HepG2 (cell line): ENCODE measurements around the gene PIP5K1C. TPM values are rescaled to one million over a fixed set of nuclear protein-coding genes. Genes with fewer than 3 reads are reported as not detected.

Source experiments
- ERF ChIP-seq: IDR thresholded peaks from 2 replicates; pipeline ENCODE4 v1.6.1; 2018; ENCODE audit warnings: missing biosample characterization, missing genetic modification reagents
- HOMEZ ChIP-seq: IDR thresholded peaks from 2 replicates; pipeline ENCODE4 v1.6.1; 2016; ENCODE audit warnings: low read depth
- KDM5A ChIP-seq: fragments of 200-600 bp; sonication (generic); IDR thresholded peaks from 2 replicates; pipeline ENCODE4 v1.7.0; 2018; ENCODE audit warnings: antibody characterized with exemption, mild to moderate bottlenecking, low read length, borderline replicate concordance
- KLF13 ChIP-seq: sonication (generic); formaldehyde crosslinking; IDR thresholded peaks from 2 replicates; pipeline ENCODE4 v1.4.0; 2020; ENCODE audit warnings: mild to moderate bottlenecking, missing genetic modification reagents
- NR2F2 ChIP-seq: IDR thresholded peaks from 2 replicates; pipeline ENCODE4 v1.6.1; 2012; ENCODE audit warnings: low read depth, inconsistent platforms, borderline replicate concordance
- ONECUT2 ChIP-seq: sonication (generic); formaldehyde crosslinking; IDR thresholded peaks from 2 replicates; pipeline ENCODE4 v1.4.0; 2020; ENCODE audit warnings: missing genetic modification reagents
- PAWR ChIP-seq: sonication (generic); formaldehyde crosslinking; IDR thresholded peaks from 2 replicates; pipeline ENCODE4 v1.4.0; 2020; ENCODE audit warnings: missing genetic modification reagents, mild to moderate bottlenecking, borderline replicate concordance
- RFX3 ChIP-seq: IDR thresholded peaks from 2 replicates; pipeline ENCODE4 v1.6.1; 2016; ENCODE audit warnings: missing biosample characterization, missing genetic modification reagents
- TIGD3 ChIP-seq: sonication (generic); formaldehyde crosslinking; IDR thresholded peaks from 2 replicates; pipeline ENCODE4 v1.5.1; 2020; ENCODE audit warnings: mild to moderate bottlenecking, missing genetic modification reagents, borderline replicate concordance
- WIZ ChIP-seq: sonication (generic); formaldehyde crosslinking; IDR thresholded peaks from 2 replicates; pipeline ENCODE4 v1.5.1; 2020; ENCODE audit warnings: mild to moderate bottlenecking, missing genetic modification reagents
- ZBTB7A ChIP-seq: sonication (generic); formaldehyde crosslinking; IDR thresholded peaks from 2 replicates; pipeline ENCODE4 v1.8.0; 2022; ENCODE audit warnings: mild to moderate bottlenecking, missing genetic modification reagents
- ZBTB7B ChIP-seq: sonication (generic); formaldehyde crosslinking; IDR thresholded peaks from 2 replicates; pipeline ENCODE4 v1.4.0; 2020; ENCODE audit warnings: missing genetic modification reagents
- ZFP41 ChIP-seq: sonication (generic); formaldehyde crosslinking; IDR thresholded peaks from 2 replicates; pipeline ENCODE4 v1.4.0; 2020; ENCODE audit warnings: mild to moderate bottlenecking, missing genetic modification reagents, borderline replicate concordance
- ZMYM2 ChIP-seq: sonication (generic); formaldehyde crosslinking; IDR thresholded peaks from 2 replicates; pipeline ENCODE4 v1.8.0; 2022; ENCODE audit warnings: mild to moderate bottlenecking, missing genetic modification reagents
- ZNF317 ChIP-seq: sonication (generic); formaldehyde crosslinking; IDR thresholded peaks from 2 replicates; pipeline ENCODE4 v1.5.0; 2020; ENCODE audit warnings: mild to moderate bottlenecking, missing genetic modification reagents
- ZNF501 ChIP-seq: sonication (generic); formaldehyde crosslinking; IDR thresholded peaks from 2 replicates; pipeline ENCODE4 v1.5.1; 2020; ENCODE audit warnings: mild to moderate bottlenecking, moderate library complexity, missing genetic modification reagents
- ZNF543 ChIP-seq: sonication (generic); formaldehyde crosslinking; IDR thresholded peaks from 2 replicates; pipeline ENCODE4 v1.4.0; 2020; ENCODE audit warnings: mild to moderate bottlenecking, missing genetic modification reagents
- ZNF547 ChIP-seq: sonication (generic); formaldehyde crosslinking; IDR thresholded peaks from 2 replicates; pipeline ENCODE4 v1.5.1; 2020; ENCODE audit warnings: mild to moderate bottlenecking, missing genetic modification reagents
- ZNF788 ChIP-seq: sonication (generic); formaldehyde crosslinking; IDR thresholded peaks from 2 replicates; pipeline ENCODE4 v1.5.0; 2020; ENCODE audit warnings: mild to moderate bottlenecking, missing genetic modification reagents, borderline replicate concordance
- ZNF878 ChIP-seq: sonication (generic); formaldehyde crosslinking; IDR thresholded peaks from 2 replicates; pipeline ENCODE4 v1.8.1; 2023; ENCODE audit warnings: mild to moderate bottlenecking, missing genetic modification reagents, moderate library complexity
- polyA plus RNA-seq, 8 experiments: library from polyadenylated mRNA; depleted of rRNA in 3 of 8; stranded (reverse) in 7 of 8; unstranded in 1 of 8; fragments of >200 nt; fragmentation: Illumina TruSeq in 4 of 8; extraction: Trizol in 4 of 8; gene quantifications; 2 replicates each; pipeline versions ENCODE4 v1.2.1 to v1.2.3, GENCODE V29; 2011 to 2016; ENCODE audit warnings: low read depth in 4 of 8, missing spikeins in 1 of 8, mixed read lengths in 1 of 8; ENCODE audit not compliant: insufficient read depth in 1 of 8
- total RNA-seq, 5 experiments: library from RNA; depleted of rRNA; stranded (reverse); fragments of >200 nt; fragmentation: Illumina TruSeq; extraction: Trizol; gene quantifications; 2 replicates each; pipeline ENCODE4 v1.2.3, GENCODE V29; 2016; ENCODE audit warnings: low read depth in 1 of 5
- TF ChIP-seq, protein P1 (sequence below): sonication (generic); formaldehyde crosslinking; IDR thresholded peaks from 2 replicates; pipeline ENCODE4 v1.8.1; 2023; ENCODE audit warnings: missing genetic modification reagents, inconsistent platforms, borderline replicate concordance
- TF ChIP-seq, protein P2 (sequence below), 2 experiments: sonication (generic) in 1 of 2; formaldehyde crosslinking in 1 of 2; IDR thresholded peaks; 2 replicates each; pipeline versions ENCODE4 v1.4.0 to v1.6.1; 2016 to 2020; ENCODE audit warnings: borderline replicate concordance in 1 of 2, low read depth in 1 of 2, mild to moderate bottlenecking in 1 of 2, missing genetic modification reagents in 1 of 2

PIP5K1C gene
- total and polyA plus RNA-seq, 2 of the 13 experiments (the other 11 are each of a cell fraction or from before 2014, with no cell fraction given) = 3.6 to 4.3 TPM

DNA sequence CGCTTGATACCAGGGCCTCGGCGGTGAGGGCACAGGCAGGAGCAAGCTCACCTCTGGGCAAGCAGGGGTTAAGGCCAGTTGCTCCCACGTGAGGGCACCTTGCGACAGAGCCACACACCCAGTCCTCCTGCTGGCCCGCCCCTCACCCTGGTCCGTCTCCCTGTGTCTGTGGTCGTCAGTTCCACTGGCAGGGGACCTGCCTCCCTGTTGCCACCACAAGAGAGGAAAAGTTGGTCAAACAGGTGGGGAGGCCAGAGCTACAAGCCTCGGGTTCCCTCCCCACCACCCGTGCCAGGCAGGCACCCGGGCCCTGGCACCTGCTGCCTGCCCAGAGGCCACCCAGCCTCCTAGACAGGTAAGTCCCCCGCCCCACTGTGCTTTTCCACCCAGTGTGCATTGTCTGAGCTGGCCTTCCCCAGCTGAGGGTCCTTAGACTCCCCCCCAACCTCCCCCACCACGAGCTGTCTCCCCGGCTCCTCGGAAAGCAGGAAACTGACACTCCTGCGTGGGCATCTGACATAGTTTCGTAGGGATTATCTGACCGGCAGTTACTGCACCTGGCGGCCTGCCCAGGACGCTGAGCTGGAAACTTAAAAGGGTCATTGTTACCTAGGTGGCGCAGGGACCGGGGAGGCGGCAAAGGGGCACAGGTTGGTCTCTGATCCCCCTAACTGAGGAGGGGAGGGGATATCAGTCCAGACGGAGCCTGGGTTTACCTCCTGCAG, 8.1 kb upstream of the PIP5K1C start, which contains the start of gene TJP3 (continued):
- TF ChIP-seq HOMEZ = no peak
- TF ChIP-seq, protein P1, sequence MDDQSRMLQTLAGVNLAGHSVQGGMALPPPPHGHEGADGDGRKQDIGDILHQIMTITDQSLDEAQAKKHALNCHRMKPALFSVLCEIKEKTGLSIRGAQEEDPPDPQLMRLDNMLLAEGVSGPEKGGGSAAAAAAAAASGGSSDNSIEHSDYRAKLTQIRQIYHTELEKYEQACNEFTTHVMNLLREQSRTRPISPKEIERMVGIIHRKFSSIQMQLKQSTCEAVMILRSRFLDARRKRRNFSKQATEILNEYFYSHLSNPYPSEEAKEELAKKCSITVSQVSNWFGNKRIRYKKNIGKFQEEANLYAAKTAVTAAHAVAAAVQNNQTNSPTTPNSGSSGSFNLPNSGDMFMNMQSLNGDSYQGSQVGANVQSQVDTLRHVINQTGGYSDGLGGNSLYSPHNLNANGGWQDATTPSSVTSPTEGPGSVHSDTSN = no peak
- no peak for TF ChIP-seq KLF13 (CRISPR knock-in tag)
- no peak for TF ChIP-seq ERF (CRISPR knock-in tag)
- no peak for TF ChIP-seq ZFP41 (CRISPR knock-in tag)
- TF ChIP-seq, protein P2, sequence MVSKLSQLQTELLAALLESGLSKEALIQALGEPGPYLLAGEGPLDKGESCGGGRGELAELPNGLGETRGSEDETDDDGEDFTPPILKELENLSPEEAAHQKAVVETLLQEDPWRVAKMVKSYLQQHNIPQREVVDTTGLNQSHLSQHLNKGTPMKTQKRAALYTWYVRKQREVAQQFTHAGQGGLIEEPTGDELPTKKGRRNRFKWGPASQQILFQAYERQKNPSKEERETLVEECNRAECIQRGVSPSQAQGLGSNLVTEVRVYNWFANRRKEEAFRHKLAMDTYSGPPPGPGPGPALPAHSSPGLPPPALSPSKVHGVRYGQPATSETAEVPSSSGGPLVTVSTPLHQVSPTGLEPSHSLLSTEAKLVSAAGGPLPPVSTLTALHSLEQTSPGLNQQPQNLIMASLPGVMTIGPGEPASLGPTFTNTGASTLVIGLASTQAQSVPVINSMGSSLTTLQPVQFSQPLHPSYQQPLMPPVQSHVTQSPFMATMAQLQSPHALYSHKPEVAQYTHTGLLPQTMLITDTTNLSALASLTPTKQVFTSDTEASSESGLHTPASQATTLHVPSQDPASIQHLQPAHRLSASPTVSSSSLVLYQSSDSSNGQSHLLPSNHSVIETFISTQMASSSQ (IDR thresholded peaks at IDR 0.05; ENCODE audit: low read depth) = no peak
- TF ChIP-seq, protein P2 (CRISPR knock-in tag; IDR thresholded peaks at IDR 0.05; ENCODE audit: borderline replicate concordance) = peak; percentile 33; the same call in 1 of the 2 replicates
- no peak for TF ChIP-seq ONECUT2 (CRISPR knock-in tag)
- peak; percentile 46; the same call in 1 of the 2 replicates for TF ChIP-seq ZBTB7B
- no peak for TF ChIP-seq TIGD3 (CRISPR knock-in tag)
- TF ChIP-seq ZNF788 (CRISPR knock-in tag) = peak; percentile 59; the same call in 1 of the 2 replicates
- TF ChIP-seq ZBTB7A = 0 out of 2 replicates have a peak, but pooled peaks have one; percentile 65
- TF ChIP-seq ZNF317 (CRISPR knock-in tag) = no peak
- TF ChIP-seq KDM5A = no peak
- TF ChIP-seq ZNF543 (CRISPR knock-in tag) = no peak
- TF ChIP-seq RFX3 (CRISPR knock-in tag) = no peak
- TF ChIP-seq ZNF878 (CRISPR knock-in tag) = no peak
- 0 out of 2 replicates have a peak, but pooled peaks have one; percentile 26 for TF ChIP-seq ZNF501 (CRISPR knock-in tag)
- no peak for TF ChIP-seq ZNF547 (CRISPR knock-in tag)
- peak; percentile 71; the same call in 1 of the 2 replicates for TF ChIP-seq ZMYM2 (CRISPR knock-in tag)
- peak; percentile 40; the same call in 1 of the 2 replicates for TF ChIP-seq NR2F2
- no peak for TF ChIP-seq WIZ (CRISPR knock-in tag)
- no peak for TF ChIP-seq PAWR
